ENCODE data around the gene TGFB2. TPM values are rescaled to one million over a fixed set of nuclear protein-coding genes. Genes with fewer than 3 reads are reported as not detected.

The TGFB2 gene
- total RNA-seq, 4 donors from 2014 or later = 0.40 to 1.9 (median 0.57) TPM

DNA sequence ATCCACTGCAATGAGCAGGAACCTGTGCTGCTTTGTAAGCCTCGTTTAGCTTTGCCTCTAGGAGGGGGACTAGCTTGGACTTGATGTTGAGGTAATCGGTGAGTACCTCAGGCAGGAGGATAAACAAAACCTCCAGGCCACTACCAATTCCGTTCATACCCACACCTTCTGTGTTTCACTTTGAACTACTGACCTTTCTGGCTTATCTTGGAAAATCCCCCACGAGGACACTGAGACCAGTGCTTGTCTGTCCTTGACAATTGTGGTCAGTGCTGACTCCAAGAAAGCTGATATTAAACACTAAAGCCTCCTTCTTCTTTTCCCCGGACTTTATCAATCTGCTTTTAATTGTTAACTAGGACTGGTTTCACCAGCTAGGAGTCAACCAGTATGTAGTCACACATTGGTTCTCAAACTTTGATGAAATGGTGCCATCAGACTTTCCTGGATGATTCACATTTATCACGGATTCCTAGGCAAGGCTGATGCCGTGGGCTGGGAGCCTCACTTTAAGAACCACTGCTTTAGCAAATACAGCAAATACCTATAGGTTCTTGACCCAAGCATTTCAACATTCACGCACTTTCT, 52.7 kb downstream of the TGFB2 start:
- peaks cover 0 to 13% (median 0%) of the 10 kb centered on the region in 3 donors for H3K4me1 ChIP-seq
- intact Hi-C loops (cut with DNase I) = no loop called here
- no peak for TF ChIP-seq POLR2A (IDR thresholded peaks at IDR 0.05)
- TF ChIP-seq, protein P1, sequence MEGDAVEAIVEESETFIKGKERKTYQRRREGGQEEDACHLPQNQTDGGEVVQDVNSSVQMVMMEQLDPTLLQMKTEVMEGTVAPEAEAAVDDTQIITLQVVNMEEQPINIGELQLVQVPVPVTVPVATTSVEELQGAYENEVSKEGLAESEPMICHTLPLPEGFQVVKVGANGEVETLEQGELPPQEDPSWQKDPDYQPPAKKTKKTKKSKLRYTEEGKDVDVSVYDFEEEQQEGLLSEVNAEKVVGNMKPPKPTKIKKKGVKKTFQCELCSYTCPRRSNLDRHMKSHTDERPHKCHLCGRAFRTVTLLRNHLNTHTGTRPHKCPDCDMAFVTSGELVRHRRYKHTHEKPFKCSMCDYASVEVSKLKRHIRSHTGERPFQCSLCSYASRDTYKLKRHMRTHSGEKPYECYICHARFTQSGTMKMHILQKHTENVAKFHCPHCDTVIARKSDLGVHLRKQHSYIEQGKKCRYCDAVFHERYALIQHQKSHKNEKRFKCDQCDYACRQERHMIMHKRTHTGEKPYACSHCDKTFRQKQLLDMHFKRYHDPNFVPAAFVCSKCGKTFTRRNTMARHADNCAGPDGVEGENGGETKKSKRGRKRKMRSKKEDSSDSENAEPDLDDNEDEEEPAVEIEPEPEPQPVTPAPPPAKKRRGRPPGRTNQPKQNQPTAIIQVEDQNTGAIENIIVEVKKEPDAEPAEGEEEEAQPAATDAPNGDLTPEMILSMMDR (IDR thresholded peaks at IDR 0.05) = no peak
- H3K27ac ChIP-seq = no peak overlapping the region
- WGBS, 2 donors = 42 to 52% methylated on average over 8 of the region's 8 CpGs
- H3K27me3 ChIP-seq = no peaks in the 10 kb centered on the region
- no peak for DNase-seq
- no peaks in the 10 kb centered on the region for H3K36me3 ChIP-seq
- H3K9me3 ChIP-seq = no peaks in the 10 kb centered on the region
- H3K4me3 ChIP-seq = no peak overlapping the region

DNA sequence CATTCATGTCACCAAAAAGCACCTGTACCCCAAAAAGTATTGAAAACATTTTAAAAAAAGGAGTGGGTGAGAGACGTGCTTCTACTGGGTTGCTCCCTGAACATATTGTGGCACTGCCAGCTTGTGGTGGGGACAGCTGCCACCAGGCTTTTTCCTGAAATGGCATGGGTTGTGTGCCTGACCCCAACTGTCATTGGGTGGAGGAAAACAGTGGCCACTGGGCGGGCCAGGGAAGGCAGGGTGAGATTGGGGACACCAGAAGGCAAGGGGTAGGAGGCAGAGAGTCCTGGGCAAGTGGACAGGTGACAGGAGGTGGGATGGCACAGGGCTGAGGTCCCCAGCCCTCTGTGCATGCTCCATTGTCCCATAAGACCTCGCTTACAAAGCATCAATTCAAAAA, 55.5 kb downstream of the TGFB2 start:
- no peak for DNase-seq
- intact Hi-C loops (cut with DNase I) = no loop called here
- WGBS, 2 donors = 89 to 90% methylated on average over 3 of the region's 3 CpGs

DNA sequence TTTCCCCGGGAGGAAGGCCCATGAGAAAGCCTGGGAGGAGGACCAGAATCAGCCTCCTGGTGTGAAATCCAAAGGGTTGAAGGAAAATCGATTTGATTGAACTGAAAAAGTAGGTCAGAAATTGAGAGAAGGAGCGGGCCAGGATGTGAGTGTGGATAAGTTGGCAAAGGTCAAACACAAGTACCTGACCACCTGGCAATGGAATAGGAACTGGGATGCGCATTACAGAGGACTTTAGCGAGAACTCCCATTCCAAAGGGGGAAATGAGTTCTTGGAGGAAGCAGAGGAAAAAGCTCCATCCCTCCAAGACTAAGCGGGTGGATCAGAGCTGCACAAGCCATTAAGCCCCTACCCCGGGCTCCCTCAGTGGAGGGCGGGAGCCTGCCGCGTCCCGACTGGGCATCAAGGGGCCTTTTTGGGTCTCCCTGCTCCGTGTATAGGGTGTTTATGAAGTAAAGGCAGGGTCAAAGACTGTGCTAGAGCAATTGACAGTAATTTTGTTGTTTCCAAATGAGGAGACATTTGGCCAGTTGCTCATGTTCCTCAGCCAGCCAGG, 56.4 kb downstream of the TGFB2 start:
- TF ChIP-seq, protein P1 (IDR thresholded peaks at IDR 0.05) = no peak
- no peak for TF ChIP-seq POLR2A (IDR thresholded peaks at IDR 0.05)
- Histone ChIP-seq H3K36me3 (no peaks in the 10 kb centered on the region), H3K27ac (peak overlapping the region in 3 of 4 donors; percentile 55 to 79 (median 60)), H3K4me3 (no peak overlapping the region), H3K9me3 (no peaks in the 10 kb centered on the region), H3K4me1 (peaks cover 0 to 17% (median 0%) of the 10 kb centered on the region in 3 donors), H3K27me3 (no peaks in the 10 kb centered on the region)
- 77 to 86% methylated on average over 11 to 12 of the region's 12 CpGs for WGBS, 2 donors
- intact Hi-C loops (cut with DNase I) = no loop called here
- no peak for DNase-seq

More for the DNA sequence above, 55.5 kb downstream of the TGFB2 start:
- H3K4me3 ChIP-seq = no peak overlapping the region
- H3K36me3 ChIP-seq = no peaks in the 10 kb centered on the region
- H3K27ac ChIP-seq = no peak overlapping the region
- no peak for TF ChIP-seq POLR2A (IDR thresholded peaks at IDR 0.05)
- TF ChIP-seq, protein P1 (IDR thresholded peaks at IDR 0.05) = no peak
- no peaks in the 10 kb centered on the region for H3K9me3 ChIP-seq
- no peaks in the 10 kb centered on the region for H3K27me3 ChIP-seq
- peaks cover 0 to 17% (median 0%) of the 10 kb centered on the region in 3 donors for H3K4me1 ChIP-seq

DNA sequence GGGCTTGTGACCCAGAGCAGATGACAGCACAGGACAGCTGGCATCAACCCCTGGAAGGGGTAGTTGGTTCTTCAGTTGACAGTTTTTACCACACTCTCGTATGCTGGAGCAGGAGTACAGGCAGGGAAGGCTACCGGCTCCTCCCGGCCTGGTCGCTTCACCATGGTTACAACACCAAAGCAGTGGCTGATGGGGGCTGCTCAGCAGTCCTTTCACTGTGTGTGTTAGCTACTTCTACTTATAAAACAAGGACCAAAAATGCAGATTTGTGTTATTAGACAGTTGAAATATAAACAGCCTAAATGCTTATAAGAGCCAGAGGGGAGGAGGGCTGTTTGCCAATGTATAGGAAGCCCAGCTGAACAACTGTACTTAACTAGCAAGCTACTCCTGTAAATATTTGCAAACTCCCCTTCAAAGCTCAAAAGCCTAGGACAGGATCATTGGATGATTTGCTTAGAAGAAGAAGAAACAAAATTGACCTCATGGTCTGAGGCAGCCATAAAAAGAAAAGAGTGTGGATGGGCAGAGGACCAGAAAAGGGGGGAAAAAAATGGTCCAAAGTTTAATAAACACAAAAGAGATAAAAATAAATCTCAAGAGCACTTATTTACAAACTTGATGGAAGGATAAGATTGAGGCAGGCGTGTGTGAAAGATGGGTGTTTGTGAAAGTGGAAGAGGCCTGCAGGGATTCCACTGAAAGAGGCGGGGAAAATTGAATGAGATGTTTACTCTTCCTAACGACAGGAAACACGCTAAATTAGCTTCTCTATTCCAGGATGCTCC, 57.1 kb downstream of the TGFB2 start:
- Histone ChIP-seq H3K36me3 (no peaks in the 10 kb centered on the region), H3K9me3 (no peaks in the 10 kb centered on the region), H3K27ac (peak overlapping the region in 3 of 4 donors; percentile 55 to 79 (median 60)), H3K4me1 (peaks cover 0 to 17% (median 0%) of the 10 kb centered on the region in 3 donors), H3K4me3 (no peak overlapping the region), H3K27me3 (no peaks in the 10 kb centered on the region)
- no peak for DNase-seq
- intact Hi-C loops (cut with DNase I) = no loop called here
- TF ChIP-seq POLR2A (IDR thresholded peaks at IDR 0.05) = no peak
- TF ChIP-seq, protein P1 (IDR thresholded peaks at IDR 0.05) = no peak
- 62 to 83% methylated on average over 6 to 7 of the region's 8 CpGs for WGBS, 2 donors

DNA sequence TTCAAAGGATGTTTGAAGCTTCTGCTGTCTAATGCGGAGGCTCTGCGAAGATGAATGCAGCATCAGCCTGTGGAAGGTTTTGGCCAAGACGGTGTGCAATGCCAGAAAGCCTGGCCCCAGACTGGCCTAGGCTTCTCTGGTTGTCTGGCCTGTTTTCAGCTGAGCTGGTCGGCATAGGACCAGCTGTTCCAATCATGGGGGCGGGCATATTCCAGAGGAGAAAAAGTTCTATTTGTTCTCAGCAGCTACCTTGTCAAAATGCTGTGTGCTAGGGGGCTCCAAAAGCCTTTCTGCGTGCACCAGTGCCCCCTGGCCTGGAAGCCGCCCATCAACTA, 57.6 kb downstream of the TGFB2 start:
- TF ChIP-seq, protein P1 (IDR thresholded peaks at IDR 0.05) = no peak
- no peak for TF ChIP-seq POLR2A (IDR thresholded peaks at IDR 0.05)
- no peaks in the 10 kb centered on the region for H3K36me3 ChIP-seq
- H3K4me3 ChIP-seq = no peak overlapping the region
- DNase-seq = no peak
- H3K27me3 ChIP-seq = no peaks in the 10 kb centered on the region
- peaks cover 0 to 17% (median 0%) of the 10 kb centered on the region in 3 donors for H3K4me1 ChIP-seq
- intact Hi-C loops (cut with DNase I) = no loop called here
- WGBS, 2 donors = 84 to 87% methylated on average over 4 to 6 of the region's 7 CpGs
- H3K9me3 ChIP-seq = no peaks in the 10 kb centered on the region
- peak overlapping the region in 2 of 4 donors; percentile 47 to 60 for H3K27ac ChIP-seq
